Stomach smooth muscle (tissue), 2 donors: ENCODE data around the gene AFF4.

Source experiments
- H3K27ac ChIP-seq: one replicate; pipeline ENCODE4 v1.7.0; 2013; ENCODE audit warnings: mild to moderate bottlenecking, low read length, inconsistent platforms
- H3K27me3 ChIP-seq, 2 donors: one replicate each; pipeline ENCODE4 v1.7.0; 2013; ENCODE audit warnings: low read length in 2 of 2; ENCODE audit not compliant: insufficient read depth in 2 of 2, control insufficient read depth in 1 of 2
- H3K36me3 ChIP-seq, 2 donors: one replicate each; pipeline ENCODE4 v1.7.0; 2013; ENCODE audit warnings: low read length in 2 of 2; ENCODE audit not compliant: control insufficient read depth in 2 of 2, insufficient read depth in 2 of 2
- H3K4me1 ChIP-seq: one replicate; pipeline ENCODE4 v1.7.0; 2013; ENCODE audit warnings: low read length; ENCODE audit not compliant: control insufficient read depth, insufficient read depth
- H3K4me3 ChIP-seq, 2 donors: one replicate each; pipeline ENCODE4 v1.7.0; 2013; ENCODE audit warnings: low read length in 2 of 2
- H3K9ac ChIP-seq, 2 donors: one replicate each; pipeline ENCODE4 v1.7.0; 2013; ENCODE audit warnings: low read length in 2 of 2, mild to moderate bottlenecking in 1 of 2
- H3K9me3 ChIP-seq, 2 donors: one replicate each; pipeline ENCODE4 v1.7.0; 2013; ENCODE audit warnings: low read length in 2 of 2; ENCODE audit not compliant: control insufficient read depth in 2 of 2
- donor health status: healthy.
- donor health status: Pancreatic carcinoma.

The AFF4 gene

GRCh38 chr5:132915681-132916080 lies 47.8 kb downstream of the AFF4 start:
- no peak overlapping the region for H3K9ac ChIP-seq
- no peaks in the 10 kb centered on the region for H3K4me1 ChIP-seq
- peaks cover 7 to 11% of the 10 kb centered on the region in 2 donors for H3K36me3 ChIP-seq
- no peak overlapping the region for H3K4me3 ChIP-seq
- no peaks in the 10 kb centered on the region for H3K27me3 ChIP-seq
- no peaks in the 10 kb centered on the region for H3K9me3 ChIP-seq
- no peak overlapping the region for H3K27ac ChIP-seq

GRCh38 chr5:132909702-132910101 lies 53.7 kb downstream of the AFF4 start:
- H3K36me3 ChIP-seq, result peaks cover 7 to 9% of the 10 kb centered on the region in 2 donors
- H3K4me1 ChIP-seq, result no peaks in the 10 kb centered on the region
- H3K27me3 ChIP-seq, result no peaks in the 10 kb centered on the region
- H3K9ac ChIP-seq, result no peak overlapping the region
- no peaks in the 10 kb centered on the region for H3K9me3 ChIP-seq
- H3K4me3 ChIP-seq, result no peak overlapping the region
- no peak overlapping the region for H3K27ac ChIP-seq

GRCh38 chr5:132907161-132907560 lies 56.3 kb downstream of the AFF4 start:
- Histone ChIP-seq H3K4me1 (no peaks in the 10 kb centered on the region), H3K9me3 (no peaks in the 10 kb centered on the region), H3K9ac (no peak overlapping the region), H3K36me3 (peaks cover 3 to 7% of the 10 kb centered on the region in 2 donors), H3K27ac (no peak overlapping the region), H3K4me3 (no peak overlapping the region), H3K27me3 (no peaks in the 10 kb centered on the region)

- Histone ChIP-seq H3K9me3 (no peaks in the 10 kb centered on the region), H3K9ac (no peak overlapping the region), H3K4me3 (no peak overlapping the region), H3K4me1 (no peaks in the 10 kb centered on the region), H3K36me3 (peaks cover 2 to 3% of the 10 kb centered on the region in 2 donors), H3K27ac (no peak overlapping the region), H3K27me3 (no peaks in the 10 kb centered on the region)
These were observed 57.5 kb downstream of the AFF4 start for GRCh38 chr5:132905938-132906337.

- Histone ChIP-seq H3K27me3 (no peaks in the 10 kb centered on the region), H3K9ac (no peak overlapping the region), H3K9me3 (no peaks in the 10 kb centered on the region), H3K4me3 (no peak overlapping the region), H3K27ac (no peak overlapping the region), H3K36me3 (peaks cover 11 to 22% of the 10 kb centered on the region in 2 donors), H3K4me1 (no peaks in the 10 kb centered on the region)
These were observed 61.7 kb downstream of the AFF4 start for GRCh38 chr5:132901730-132902129.

GRCh38 chr5:132901036-132901435 lies 62.4 kb downstream of the AFF4 start:
- H3K27me3 ChIP-seq, result no peaks in the 10 kb centered on the region
- H3K9ac ChIP-seq, result no peak overlapping the region
- H3K4me3 ChIP-seq, result no peak overlapping the region
- H3K4me1 ChIP-seq, result no peaks in the 10 kb centered on the region
- no peaks in the 10 kb centered on the region for H3K9me3 ChIP-seq
- H3K36me3 ChIP-seq, result peaks cover 18 to 29% of the 10 kb centered on the region in 2 donors
- no peak overlapping the region for H3K27ac ChIP-seq

- Histone ChIP-seq H3K27ac (no peak overlapping the region), H3K9ac (no peak overlapping the region), H3K36me3 (peaks cover 31 to 50% of the 10 kb centered on the region in 2 donors), H3K4me1 (no peaks in the 10 kb centered on the region), H3K9me3 (no peaks in the 10 kb centered on the region), H3K4me3 (no peak overlapping the region), H3K27me3 (no peaks in the 10 kb centered on the region)
These were observed 65.3 kb downstream of the AFF4 start for GRCh38 chr5:132898094-132898493.

- Histone ChIP-seq H3K9ac (no peak overlapping the region), H3K27ac (no peak overlapping the region), H3K36me3 (peaks cover 38 to 59% of the 10 kb centered on the region in 2 donors), H3K4me3 (no peak overlapping the region), H3K4me1 (no peaks in the 10 kb centered on the region), H3K9me3 (no peaks in the 10 kb centered on the region), H3K27me3 (no peaks in the 10 kb centered on the region)
These were observed 66.7 kb downstream of the AFF4 start for GRCh38 chr5:132896685-132897084.

GRCh38 chr5:132895719-132896305 lies 67.6 kb downstream of the AFF4 start:
- Histone ChIP-seq H3K27me3 (no peaks in the 10 kb centered on the region), H3K4me3 (no peak overlapping the region), H3K36me3 (peaks cover 38 to 61% of the 10 kb centered on the region in 2 donors), H3K4me1 (no peaks in the 10 kb centered on the region), H3K9me3 (no peaks in the 10 kb centered on the region), H3K9ac (no peak overlapping the region), H3K27ac (no peak overlapping the region)

GRCh38 chr5:132890817-132891216 lies 72.6 kb downstream of the AFF4 start:
- Histone ChIP-seq H3K9ac (no peak overlapping the region), H3K36me3 (peaks cover 37 to 68% of the 10 kb centered on the region in 2 donors), H3K27ac (no peak overlapping the region), H3K4me1 (no peaks in the 10 kb centered on the region), H3K27me3 (no peaks in the 10 kb centered on the region), H3K9me3 (no peaks in the 10 kb centered on the region), H3K4me3 (no peak overlapping the region)

- Histone ChIP-seq H3K4me1 (no peaks in the 10 kb centered on the region), H3K27me3 (no peaks in the 10 kb centered on the region), H3K4me3 (no peak overlapping the region), H3K36me3 (peaks cover 33 to 59% of the 10 kb centered on the region in 2 donors), H3K27ac (no peak overlapping the region), H3K9me3 (no peaks in the 10 kb centered on the region), H3K9ac (no peak overlapping the region)
These were observed 73.9 kb downstream of the AFF4 start for GRCh38 chr5:132889501-132889900.
